Fibroblast of gingiva (primary cell): Measurements from ENCODE around the gene H2BK1.

ENCODE experiments used
- DNase-seq: peaks from one replicate; pipeline ENCODE4 v3.0.0-alpha.2; 2011; ENCODE audit warnings: low read depth

The H2BK1 gene

DNA sequence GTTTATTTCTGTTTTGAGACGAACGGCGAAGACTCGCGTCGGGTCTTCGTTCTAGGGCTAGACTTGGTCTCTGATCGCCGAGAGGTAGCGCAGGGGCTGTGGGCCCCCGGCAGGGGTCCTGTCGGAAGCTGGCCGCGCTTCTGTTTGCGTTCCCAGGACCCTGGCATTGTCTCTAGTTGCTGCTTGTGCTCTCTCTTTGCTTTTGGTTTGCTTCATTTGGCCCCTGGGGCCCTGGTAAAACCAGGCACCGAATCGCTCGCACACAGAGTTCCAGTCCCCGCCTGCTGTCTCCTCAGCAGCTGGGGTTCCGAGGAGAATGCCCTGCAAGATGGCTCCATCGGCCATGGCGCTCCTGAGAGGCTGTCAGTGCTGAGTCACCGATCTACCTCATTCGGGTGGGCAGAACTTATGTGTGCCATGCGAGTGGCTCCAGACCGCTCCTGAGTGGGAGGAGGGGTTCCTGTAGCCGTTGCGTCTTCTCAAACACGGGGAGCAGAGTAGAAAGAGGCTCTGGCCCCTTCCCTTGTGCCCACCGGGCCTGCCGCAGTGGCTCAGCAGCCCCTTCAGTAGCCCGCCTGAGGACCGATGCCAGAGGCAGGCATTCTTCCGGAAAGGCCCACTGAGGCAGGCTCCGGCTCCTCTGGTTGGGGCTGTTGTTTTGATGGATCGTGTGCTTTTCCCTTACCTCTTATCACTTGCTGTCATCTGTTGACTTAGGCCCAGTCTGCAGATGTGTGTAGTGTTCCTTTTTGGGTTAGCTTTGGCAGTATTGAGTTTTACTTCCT lies 22.8 kb upstream of the H2BK1 start:
- peak; percentile 74 for DNase-seq

DNA sequence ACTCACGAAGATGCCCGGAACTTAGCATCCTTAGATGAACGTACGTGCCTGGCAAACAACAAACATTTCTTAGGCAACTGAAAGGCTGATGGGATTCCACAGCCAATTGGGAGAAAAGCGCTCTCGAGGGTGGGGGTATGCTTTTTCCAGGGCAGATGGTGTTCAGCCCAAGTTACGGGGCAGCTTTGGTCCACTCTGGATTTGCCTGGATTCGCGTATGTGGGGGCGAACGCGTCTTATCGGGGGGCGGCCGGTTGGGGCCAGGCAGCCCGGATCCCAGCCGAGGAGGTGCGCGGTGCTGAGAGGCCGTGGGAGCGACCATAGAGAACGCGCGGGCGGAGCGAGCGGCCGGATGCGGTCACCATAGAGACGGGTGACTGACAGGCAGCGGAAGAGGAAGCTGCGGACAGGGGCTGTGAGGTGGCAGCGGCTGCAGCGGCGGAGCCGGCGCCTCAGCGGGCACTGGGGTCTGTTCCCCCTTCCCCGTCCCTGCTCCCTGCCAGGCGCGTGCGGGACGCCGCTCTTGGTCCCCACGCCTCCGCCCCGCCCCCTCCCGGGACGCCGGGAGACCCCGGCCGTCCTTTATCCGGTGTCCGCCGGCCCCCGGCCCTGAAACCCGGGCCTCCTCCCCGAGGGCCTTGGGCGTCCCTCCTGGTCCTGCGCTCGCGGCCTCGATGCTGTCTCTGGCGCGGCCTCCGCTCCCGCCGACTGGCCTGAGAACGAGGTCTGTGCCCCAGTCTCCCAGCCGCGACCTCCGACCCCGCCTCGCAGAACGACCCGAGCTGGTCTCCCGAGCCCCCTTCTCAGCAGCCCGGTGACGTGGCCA lies 22.0 kb upstream of the H2BK1 start, which contains the start of gene CHPF2:
Gene CHPF2, plus strand, starts transcription at position 393 of the 826 bp plus-strand sequence. CDS start 1,529 bp downstream, outside the sequence.
- peak; percentile 85 for DNase-seq

DNA sequence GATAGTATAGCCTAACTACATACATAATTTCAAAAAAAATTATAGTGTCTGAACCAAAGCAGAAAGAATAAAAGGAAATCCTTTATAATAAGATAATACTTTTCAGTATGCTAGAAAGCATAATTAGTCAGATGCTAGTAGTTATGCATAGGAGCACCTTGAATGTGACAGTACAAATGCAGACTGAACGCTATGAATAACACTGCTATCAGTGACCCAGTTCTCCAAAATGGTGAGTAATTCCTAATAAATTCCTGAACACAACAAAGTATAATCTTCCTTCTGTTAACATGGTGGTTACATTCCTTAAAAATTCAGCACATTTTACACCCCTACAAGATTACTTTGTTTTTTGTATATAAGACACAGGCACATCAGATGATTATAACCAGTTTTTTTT lies 20.8 kb upstream of the H2BK1 start:
- no peak for DNase-seq

DNA sequence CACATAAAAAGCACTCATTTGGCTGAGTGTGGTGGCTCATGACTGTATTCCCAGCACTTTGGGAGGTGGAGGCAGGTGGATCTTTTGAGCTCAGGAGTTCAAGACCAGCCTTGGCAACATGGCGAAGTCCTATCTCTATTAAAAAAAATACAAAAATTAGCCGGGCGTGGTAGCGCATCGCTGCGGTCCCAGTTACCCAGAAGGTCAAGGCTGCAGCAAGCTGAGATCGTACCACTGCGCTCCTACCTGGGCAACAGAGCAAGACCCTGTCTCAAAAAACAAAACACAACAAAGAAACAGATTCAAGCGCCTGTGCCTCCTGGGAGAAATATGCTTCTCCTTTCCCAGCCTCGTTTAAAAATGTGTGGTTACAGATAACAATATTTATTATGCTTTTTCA lies 19.0 kb upstream of the H2BK1 start:
- DNase-seq: no peak

DNA sequence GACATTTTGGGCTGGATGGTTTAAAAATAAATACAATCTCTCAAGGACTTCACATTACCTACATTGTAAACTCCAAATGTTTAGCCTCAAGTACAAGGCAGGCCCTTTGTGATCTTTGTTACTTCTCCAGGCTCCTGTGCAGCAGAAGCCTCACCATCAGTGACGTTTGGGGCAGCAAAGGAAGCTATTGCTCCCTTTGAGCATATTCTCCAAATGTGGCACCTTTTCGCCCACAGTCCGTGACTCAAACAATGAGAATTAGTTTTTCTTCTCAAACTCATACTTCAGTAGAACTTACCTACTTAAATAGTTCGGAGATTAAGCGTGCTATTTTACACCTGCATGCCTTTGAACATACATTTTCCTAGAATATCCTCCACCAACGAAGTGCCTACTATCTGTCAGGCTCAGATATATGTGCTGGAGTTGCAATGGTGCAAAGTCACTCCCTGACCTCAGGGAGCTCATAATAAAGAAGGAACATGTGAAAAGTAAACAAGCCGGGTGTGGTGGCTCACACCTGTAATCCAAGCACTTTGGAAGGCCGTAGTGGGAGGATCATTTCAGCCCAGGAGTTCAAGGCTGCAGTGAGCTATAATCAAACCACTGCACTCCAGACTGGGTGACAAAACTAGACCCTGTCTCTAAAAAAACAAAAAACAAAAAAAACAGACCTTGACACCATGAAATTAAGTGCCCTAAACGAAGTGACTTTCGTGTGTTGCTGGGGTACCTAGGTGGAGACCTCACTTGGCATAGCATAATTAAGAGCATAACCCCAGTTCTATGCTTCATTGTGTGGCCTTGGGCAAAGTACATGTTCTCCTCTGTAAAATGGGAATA lies 18.0 kb upstream of the H2BK1 start:
- no peak for DNase-seq

DNA sequence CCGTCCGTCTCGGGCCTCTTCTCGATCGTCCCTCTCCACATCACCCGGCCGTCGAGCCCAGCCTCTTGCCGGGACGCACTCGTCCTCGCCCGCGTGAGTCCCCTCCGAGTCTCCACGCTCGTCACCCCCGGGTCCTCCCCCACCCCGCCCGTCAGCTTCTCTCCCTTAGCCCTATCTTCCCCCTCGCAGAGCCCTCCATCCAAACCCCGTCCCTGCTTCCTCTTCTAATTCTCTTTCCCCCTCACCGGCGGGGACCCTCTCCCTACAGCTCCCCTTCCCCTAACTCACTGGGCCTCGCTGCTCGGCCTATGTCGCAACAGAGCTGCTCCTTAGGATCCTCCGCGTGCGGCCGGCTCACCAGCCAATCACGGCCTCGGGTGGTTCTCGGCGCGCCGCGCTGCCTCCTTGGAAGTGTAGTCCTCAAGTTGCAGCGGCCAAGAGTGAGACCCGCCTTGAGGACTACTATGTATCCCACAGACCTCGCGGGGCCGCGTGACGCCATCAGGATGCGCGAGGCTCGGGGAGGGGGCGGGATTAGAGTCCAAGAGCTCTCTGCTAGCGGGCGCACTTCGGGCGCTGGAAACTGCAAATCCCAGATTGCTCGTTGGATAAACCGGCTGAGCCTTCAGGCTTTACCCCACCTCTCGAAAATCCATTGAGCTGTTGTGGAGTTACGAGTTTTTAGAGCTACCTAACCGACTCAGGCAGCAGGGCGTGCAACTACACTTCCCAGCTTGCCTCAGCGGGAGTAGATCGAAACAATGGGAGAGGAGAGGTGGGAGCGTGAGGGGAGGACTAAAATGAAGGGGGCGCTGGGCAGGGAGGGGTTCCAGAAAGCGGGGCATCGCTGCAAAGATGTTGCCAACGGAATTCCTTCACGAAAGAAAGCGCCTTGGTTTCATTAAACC lies 16.8 kb upstream of the H2BK1 start, which contains the start of gene ABCF2:
Gene ABCF2, minus strand, starts transcription at position 331 of the 908 bp plus-strand sequence. CDS start 747 bp downstream, outside the sequence.
- DNase-seq: peak; percentile 99

DNA sequence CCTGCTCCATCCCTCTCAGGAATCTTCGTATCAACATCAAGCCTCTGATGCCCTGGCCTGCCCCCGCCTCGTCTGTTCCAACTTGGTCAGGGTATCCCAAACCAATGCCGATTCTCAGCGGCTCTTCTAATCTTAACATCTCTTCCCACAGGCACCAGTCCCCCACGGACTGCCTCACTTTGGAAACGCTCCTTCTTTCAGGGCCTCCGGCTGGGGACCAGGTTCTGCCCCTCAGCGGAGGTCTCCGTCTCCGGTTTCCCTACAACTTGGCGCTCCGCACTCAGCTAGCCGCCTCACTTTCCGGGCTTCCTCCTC lies 16.2 kb upstream of the H2BK1 start:
- no peak for DNase-seq

DNA sequence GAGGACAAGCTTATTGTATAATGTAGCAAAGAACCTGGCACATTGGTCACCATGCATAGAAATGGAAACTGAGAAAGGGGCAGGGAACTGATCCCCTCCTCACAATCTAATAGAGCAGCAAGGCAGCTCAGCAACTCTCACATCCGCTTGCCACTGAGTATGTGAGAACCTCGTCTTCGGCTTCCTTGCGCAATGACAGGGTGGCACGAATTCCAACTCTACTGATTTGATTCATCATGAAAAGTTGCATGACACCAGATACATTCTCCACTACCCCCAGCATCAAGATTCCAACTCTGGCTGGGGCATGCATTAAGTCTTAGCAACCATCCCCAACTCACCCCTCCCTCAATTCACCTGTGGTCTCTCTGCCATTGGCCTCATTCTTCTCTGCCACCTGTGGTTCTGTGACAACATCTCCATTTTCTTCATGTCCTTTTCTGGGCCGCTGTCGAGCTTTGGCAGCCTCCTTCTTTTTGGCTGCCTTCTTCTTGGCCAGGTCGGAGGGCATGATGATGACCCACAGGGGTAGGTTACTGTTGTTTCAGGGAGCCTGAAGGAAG lies 15.7 kb upstream of the H2BK1 start:
- DNase-seq: peak; percentile 45

DNA sequence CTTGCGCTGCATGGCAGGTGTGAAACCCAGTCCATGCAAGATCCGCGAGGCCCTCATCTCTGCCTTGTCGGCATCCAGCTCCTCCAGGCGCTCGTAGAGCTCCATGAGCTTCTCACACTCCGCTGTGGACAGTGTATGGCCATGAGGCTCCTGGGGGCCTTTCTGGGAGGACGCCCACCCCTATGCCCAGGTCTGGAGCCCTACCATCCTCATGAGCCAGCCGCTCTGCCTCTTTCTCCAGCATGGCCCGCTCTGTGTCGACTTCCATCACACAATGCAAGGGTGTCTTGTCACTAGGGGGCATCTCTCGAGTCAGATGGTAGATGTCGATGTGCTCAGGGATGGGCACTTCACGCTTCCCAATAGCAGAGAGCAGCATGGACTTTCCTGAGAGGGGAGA lies 13.4 kb upstream of the H2BK1 start:
- no peak for DNase-seq

DNA sequence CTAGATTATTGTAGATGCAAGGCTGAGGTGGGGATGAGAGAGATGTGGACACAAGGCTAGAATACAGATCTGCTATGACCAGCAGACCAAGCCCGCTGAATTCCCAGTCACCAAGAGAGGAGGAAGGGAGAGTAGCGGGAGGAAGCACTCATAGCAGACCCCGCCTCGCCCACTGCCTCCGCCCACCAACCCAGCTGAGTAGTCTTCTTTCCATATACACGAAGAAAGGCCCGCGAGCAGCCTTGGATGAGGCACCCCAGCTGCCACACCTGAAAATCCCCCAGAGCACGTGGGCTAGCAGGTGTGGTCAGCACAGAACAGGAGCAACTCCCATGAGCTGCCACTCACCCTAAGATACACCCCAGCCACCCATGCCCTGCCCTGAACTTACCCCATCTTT lies 7.9 kb upstream of the H2BK1 start:
- no peak for DNase-seq

DNA sequence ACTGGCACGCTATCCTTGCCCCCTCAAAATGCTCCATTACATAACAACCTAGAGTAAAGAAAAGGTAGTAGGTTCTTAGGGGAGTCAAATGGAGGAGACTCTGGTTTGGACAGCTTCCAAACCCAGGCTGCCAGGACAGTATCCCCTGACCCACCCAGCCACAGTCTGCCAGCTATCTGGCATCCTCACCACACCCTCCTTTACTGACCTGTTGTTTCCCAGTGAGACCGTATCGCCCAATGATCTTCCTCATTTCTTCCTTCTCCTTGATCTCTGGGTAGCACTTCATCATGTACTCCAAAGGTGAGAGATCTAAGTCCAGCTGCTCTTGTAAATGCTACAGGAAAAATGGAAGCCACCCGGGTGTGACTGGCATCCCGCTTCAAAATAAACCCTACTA lies 5.1 kb upstream of the H2BK1 start:
- no peak for DNase-seq

DNA sequence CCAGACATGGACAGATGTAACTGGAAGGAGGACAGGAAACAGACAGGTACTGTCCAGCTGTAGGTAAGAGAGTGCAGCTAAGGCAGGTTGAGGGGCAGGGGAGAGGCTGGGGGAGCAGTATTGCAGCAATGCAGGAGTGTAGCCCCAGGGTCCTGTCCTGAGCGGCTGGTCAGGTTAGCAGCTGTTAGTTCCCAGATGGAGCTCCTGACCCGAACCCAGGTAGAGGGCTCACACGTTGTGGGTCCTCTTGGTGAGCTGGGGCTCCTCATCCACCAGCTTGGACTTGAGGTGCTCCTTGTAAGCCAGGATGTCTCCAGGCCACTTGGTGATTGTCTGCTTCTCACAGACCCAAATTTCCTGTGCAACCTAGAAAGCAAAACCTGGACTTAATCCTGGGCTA lies 3.5 kb upstream of the H2BK1 start:
- DNase-seq: no peak

DNA sequence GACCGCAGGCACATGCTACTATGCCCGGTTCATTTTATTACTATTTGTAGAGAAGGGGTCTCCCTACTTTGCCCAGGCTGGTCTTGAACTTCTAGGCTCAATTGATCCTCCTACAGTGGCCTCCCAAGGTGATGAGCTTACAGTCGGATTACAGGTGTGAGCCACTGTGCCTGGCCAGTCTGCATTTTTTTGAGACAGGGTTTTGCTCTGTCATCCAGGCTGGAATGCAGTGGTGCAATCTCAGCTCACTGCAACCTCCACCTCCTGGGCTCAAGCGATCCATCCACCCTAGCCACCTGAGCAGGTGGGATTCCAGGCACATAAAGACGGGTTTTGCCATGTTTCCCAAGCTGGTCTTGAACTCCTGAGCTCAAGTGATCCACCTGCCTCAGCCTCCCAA lies 2.3 kb upstream of the H2BK1 start:
- DNase-seq: no peak

DNA sequence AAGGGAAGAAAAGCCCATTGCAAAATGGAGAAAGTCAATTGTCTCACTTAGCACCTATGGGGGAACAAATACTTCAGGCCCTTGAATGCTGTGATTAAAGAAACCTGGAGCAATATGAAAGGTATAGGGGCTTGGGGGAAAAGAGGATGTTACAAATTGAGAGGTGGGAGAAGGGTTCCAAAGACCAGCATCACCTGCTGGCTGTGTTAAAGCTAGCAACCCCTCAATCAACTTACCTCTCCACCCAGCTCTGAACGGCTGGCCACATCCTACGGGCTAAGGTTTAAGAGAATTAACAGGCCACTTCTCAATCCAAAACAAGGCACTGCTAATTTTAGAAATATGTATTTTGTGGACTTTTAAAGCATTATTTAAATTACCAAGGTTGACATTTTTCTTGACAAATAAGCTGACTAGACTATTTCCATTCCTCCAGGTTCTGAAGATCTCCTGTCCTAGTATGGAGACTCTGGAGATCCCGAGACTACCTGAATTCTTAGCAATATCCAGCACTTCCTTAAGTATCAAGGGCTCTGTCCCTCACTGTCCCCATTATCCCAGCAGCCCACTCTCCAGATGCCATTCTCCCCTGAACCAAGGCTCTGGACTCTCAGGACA lies 976 bp upstream of the H2BK1 start:
- no peak for DNase-seq

DNA sequence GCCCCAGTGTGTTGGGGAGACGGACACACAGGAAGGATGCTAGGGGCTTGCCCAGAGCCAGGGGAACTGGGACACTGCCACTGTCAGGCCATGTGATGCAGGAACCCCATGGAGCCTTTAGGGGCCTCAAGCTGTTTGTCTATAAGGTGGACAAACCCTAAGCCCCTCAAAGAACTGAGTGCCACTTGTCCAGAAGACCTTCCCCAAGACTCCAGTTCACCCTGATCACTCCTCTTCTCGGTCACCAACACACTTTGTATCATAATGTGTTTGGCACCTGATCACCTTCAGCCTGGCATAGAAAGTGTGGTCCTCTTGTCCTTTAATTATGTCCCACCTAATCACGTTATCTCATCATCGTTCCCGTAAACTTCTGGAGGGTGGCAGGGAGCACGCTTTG lies 700 bp downstream of the H2BK1 start:
- no peak for DNase-seq

DNA sequence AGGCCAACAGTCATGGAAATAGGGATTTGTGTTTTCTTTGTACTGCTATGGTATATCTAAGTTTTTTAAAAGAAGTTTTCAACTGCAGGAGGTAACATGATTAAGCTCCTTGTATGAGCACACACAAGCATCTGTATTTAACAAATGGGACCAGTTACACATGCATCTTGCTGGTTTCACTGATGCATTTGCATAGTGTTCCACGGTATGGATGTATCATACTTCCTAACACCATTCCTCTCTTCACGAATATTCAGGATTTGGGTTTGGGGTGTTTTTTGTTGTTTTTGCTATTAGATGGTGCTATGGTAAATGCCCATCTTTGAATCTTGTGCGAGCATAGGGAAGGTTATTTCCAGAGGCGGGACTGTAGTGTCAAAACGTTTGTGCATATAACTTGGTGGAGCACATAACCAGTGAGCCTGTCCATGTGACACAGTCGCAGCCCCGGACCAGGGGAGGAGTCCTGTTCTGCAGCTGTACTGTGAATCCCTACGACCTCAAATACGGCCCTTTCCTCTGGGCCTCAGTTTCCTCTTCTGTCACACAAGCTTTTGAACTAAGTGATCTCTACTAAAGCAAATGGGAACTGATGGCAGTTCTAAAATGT lies 1.9 kb downstream of the H2BK1 start:
- DNase-seq: no peak

DNA sequence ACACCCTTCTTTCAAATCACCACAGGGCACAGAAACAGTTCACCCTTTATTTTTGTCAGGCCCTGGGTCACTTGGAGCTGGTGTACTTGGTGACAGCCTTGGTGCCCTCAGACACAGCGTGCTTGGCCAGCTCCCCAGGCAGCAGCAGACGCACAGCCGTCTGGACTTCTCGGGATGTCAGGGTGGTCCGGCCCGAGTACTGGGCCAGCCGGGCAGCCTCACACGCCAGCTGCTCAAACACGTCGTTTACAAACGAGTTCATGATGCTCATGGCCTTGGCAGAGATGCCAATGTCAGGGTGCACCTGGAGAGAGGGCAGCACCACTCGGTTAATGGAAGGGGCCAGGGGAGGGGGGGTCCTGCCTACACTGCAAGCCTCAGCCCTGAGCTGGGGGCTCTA lies 2.5 kb downstream of the H2BK1 start:
- DNase-seq: no peak

DNA sequence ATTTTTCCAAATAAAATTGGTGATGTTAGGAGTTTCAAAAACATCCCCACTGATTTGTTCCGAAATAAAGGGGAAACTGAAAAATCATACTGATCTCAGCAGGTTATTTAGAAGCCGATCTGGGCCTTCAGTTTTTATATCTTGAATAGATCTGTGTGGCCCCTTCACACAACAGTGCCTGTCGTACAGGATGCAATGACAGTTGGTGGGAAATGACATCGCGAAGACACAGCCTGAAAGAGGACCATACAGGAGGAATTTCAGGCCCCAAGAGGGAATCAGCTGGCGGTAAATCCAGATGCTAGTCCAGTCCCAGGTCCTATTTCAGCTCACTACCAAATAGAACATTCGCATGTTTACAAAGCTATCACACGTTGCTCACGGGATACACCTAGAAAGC lies 3.0 kb downstream of the H2BK1 start:
- DNase-seq: no peak

DNA sequence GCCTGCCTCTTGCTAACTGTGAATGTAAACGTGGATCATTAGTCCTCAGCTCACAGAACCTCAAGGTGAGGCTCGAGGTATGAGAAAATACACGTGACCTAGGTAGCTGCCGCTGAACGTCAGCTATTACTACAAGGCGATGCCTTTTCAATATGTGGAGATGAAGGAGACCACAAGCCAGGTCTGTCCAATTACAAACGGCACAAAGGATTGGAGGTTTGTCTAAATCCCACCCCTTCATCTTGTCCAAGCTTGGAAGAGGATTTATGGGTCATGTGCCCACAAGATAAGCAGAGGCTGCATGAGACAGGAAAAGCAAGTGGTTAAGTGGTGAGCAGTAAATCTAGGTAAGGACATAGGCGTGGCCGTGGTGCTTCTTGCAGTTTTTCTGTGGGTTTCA lies 3.4 kb downstream of the H2BK1 start:
- DNase-seq: no peak

DNA sequence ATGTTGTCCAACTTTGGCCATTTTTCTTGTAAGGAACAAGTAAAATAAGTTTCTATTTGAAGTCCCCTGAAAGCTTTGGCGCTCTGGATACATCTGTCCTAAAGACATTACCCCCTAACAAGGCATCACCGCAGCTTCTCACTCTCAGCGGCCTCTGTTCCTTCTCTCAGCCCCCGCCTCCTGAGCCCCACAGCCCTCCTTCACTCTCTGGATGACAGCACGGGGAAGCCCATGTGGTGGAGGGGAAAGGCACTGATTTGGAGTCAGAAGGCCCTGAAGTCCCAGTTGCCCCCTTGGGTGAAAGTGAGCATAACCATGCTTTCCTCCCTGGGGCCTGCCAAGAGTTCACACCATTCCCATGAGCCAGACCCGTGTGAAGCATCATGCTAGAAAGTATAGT lies 4.6 kb downstream of the H2BK1 start:
- no peak for DNase-seq
